Endothelial cell of umbilical vein (primary cell): ENCODE data around the gene SLC25A1. TPM values are rescaled to one million over a fixed set of nuclear protein-coding genes. Genes with fewer than 3 reads are reported as not detected.

ENCODE experiments used
- BruUV-seq: library from RNA; stranded (reverse); fragments of 400-500 nt; replicated peaks from 2 replicates; lab custom pipeline; 2021; lab: Mats Ljungman, UMichigan
- CTCF ChIA-PET: fragments of 300-600, 350-600 bp; sonication (Branson Sonifier 250); formaldehyde crosslinking; loops from one replicate; lab custom pipeline; 2021; ENCODE audit warnings: antibody characterized with exemption, inconsistent platforms; lab: Charles Lee
- POLR2A ChIA-PET: fragments of 300-600, 350-600 bp; sonication (Branson Sonifier 250); formaldehyde crosslinking; loops from one replicate; lab custom pipeline; 2021; ENCODE audit warnings: antibody characterized with exemption, inconsistent platforms; lab: Charles Lee
- DNase-seq: peaks from one replicate; pipeline ENCODE4 v3.0.0-alpha.2; 2011; ENCODE audit warnings: low read depth, low spot score
- FAIRE-seq: peaks from 2 replicates; lab custom pipeline; 2011; peaks lifted over from hg19 to GRCh38; lab: Jason Lieb, UNC
- H2AFZ ChIP-seq: 2 replicates; pipeline ENCODE4 v1.6.0; 2012; ENCODE audit warnings: low read depth, low read length, control low read depth, inconsistent platforms
- H3K27ac ChIP-seq: 2 replicates; pipeline ENCODE4 v1.5.1; 2011; ENCODE audit warnings: low read depth, mild to moderate bottlenecking, control low read depth, low read length, moderate library complexity; ENCODE audit not compliant: insufficient read depth
- H3K27me3 ChIP-seq, 2 experiments: 2 replicates each; pipeline versions ENCODE4 v1.6.0 to v1.6.1; 2011; ENCODE audit warnings: low read length in 2 of 2, mixed read lengths in 1 of 2; ENCODE audit not compliant: control insufficient read depth in 2 of 2, insufficient read depth in 2 of 2
- H3K36me3 ChIP-seq, 2 experiments: 2 replicates in 1 of 2; 3 replicates in 1 of 2; pipeline ENCODE4 v1.5.1; 2011; ENCODE audit warnings: low read length in 2 of 2, mild to moderate bottlenecking in 1 of 2, moderate library complexity in 1 of 2; ENCODE audit not compliant: control insufficient read depth in 2 of 2, insufficient read depth in 2 of 2; ENCODE audit errors: extremely low read depth in 1 of 2
- H3K4me1 ChIP-seq: 3 replicates; pipeline ENCODE4 v1.5.1; 2011; ENCODE audit warnings: mild to moderate bottlenecking, low read length; ENCODE audit not compliant: control insufficient read depth, insufficient read depth; ENCODE audit errors: extremely low read depth
- H3K4me2 ChIP-seq: 2 replicates; pipeline ENCODE4 v1.6.1; 2011; ENCODE audit warnings: low read length, control low read depth, mixed read lengths; ENCODE audit not compliant: insufficient read depth
- H3K4me3 ChIP-seq, 3 experiments: fragments of 200-600 bp in 1 of 3; sonication (generic), shearing (Covaris generic) in 1 of 3; replicated peaks in 1 of 3; 2 replicates each; pipeline ENCODE4 v1.5.1; 2011 to 2016; ENCODE audit warnings: control low read depth in 3 of 3, low read length in 3 of 3, mild to moderate bottlenecking in 2 of 3, inconsistent platforms in 1 of 3, low read depth in 1 of 3, moderate library complexity in 1 of 3; ENCODE audit not compliant: insufficient read depth in 1 of 3
- H3K79me2 ChIP-seq: 2 replicates; pipeline ENCODE4 v1.6.0; 2012; ENCODE audit warnings: low read length, inconsistent platforms; ENCODE audit not compliant: control insufficient read depth, insufficient read depth
- H3K9ac ChIP-seq: replicated peaks from 2 replicates; pipeline ENCODE3; 2011; ENCODE audit warnings: low read length, control low read depth; ENCODE audit not compliant: insufficient read depth; ENCODE audit errors: extremely low read depth
- H3K9me1 ChIP-seq: replicated peaks from 3 replicates; pipeline ENCODE4 v1.6.0; 2011; ENCODE audit warnings: mild to moderate bottlenecking, low read length; ENCODE audit not compliant: control insufficient read depth, insufficient read depth; ENCODE audit errors: extremely low read depth
- H3K9me3 ChIP-seq: replicated peaks from 2 replicates; pipeline ENCODE4 v1.5.1; 2012; ENCODE audit warnings: low read length, inconsistent platforms; ENCODE audit not compliant: control insufficient read depth, insufficient read depth
- H4K20me1 ChIP-seq: replicated peaks from 2 replicates; pipeline ENCODE3; 2011; ENCODE audit warnings: mild to moderate bottlenecking, low read length; ENCODE audit not compliant: control insufficient read depth, insufficient read depth; ENCODE audit errors: extremely low read depth
- CTCF ChIP-seq, 2 donors: IDR thresholded peaks; 1 replicate in 1 of 2; 2 replicates in 1 of 2; pipeline ENCODE4 v1.5.1; 2011; ENCODE audit warnings: low read length in 2 of 2, mild to moderate bottlenecking in 2 of 2, moderate library complexity in 2 of 2, control low read depth in 1 of 2, inconsistent platforms in 1 of 2, low read depth in 1 of 2; ENCODE audit not compliant: insufficient read depth in 1 of 2; ENCODE audit errors: extremely low read depth in 1 of 2
- EZH2 ChIP-seq: IDR thresholded peaks from 2 replicates; pipeline ENCODE4 v1.6.1; 2012; ENCODE audit warnings: borderline replicate concordance, low read depth, mild to moderate bottlenecking, moderate library complexity, low read length, inconsistent platforms; ENCODE audit not compliant: severe bottlenecking
- FOS ChIP-seq: IDR thresholded peaks from 2 replicates; pipeline ENCODE4 v1.6.1; 2011; ENCODE audit warnings: mild to moderate bottlenecking, low read length, moderate library complexity, borderline replicate concordance; ENCODE audit not compliant: insufficient read depth
- GATA2 ChIP-seq: IDR thresholded peaks from 2 replicates; pipeline ENCODE4 v1.7.0; 2011; ENCODE audit warnings: low read depth, mild to moderate bottlenecking, moderate library complexity, mixed read lengths, low read length; ENCODE audit not compliant: insufficient read length, insufficient read depth
- JUN ChIP-seq: IDR thresholded peaks from 2 replicates; pipeline ENCODE4 v1.6.1; 2011; ENCODE audit warnings: borderline replicate concordance, low read depth; ENCODE audit not compliant: insufficient read length, insufficient read depth
- MAX ChIP-seq: IDR thresholded peaks from 2 replicates; pipeline ENCODE4 v1.6.1; 2011; ENCODE audit not compliant: insufficient read depth, insufficient read length
- MYC ChIP-seq: IDR thresholded peaks from one replicate; pipeline ENCODE4 v1.6.1; 2011; ENCODE audit warnings: mild to moderate bottlenecking, low read depth, low read length
- POLR2A ChIP-seq: IDR thresholded peaks from 2 replicates; pipeline ENCODE4 v1.6.1; 2012; ENCODE audit warnings: low read depth, mild to moderate bottlenecking, control low read depth, low read length
- POLR2AphosphoS5 ChIP-seq: IDR thresholded peaks from 2 replicates; pipeline ENCODE4 v1.6.1; 2012; ENCODE audit warnings: low read depth, mild to moderate bottlenecking, control low read depth, low read length, moderate library complexity; ENCODE audit not compliant: insufficient read depth
- dilution Hi-C: fragments of 300-500 bp; cut with MboI; formaldehyde crosslinking; loops from one replicate; pipeline ENCODE4 v1.15.0; 2019; ENCODE audit warnings: low sequenced_read_pairs; ENCODE audit not compliant: extremely low pct_ligation_motif_present
- intact Hi-C: fragments of 100-400 bp; cut with micrococcal nuclease; formaldehyde crosslinking; loops from one replicate; pipeline ENCODE4 v1.10.0; 2022
- polyA plus RNA-seq, 4 experiments: library from polyadenylated mRNA; depleted of rRNA in 3 of 4; stranded (reverse) in 3 of 4; unstranded in 1 of 4; fragments of >200 nt; gene quantifications; 2 replicates each; pipeline versions ENCODE4 v1.2.1 to v1.2.3, GENCODE V29; 2011 to 2012; ENCODE audit warnings: missing spikeins in 1 of 4
- total RNA-seq: library from RNA; stranded (reverse); gene quantifications from 2 replicates; pipeline ENCODE4 v1.2.3, GENCODE V29; 2021

SLC25A1 gene
- total and polyA plus RNA-seq, 2 donors (not counting 3 experiments of a cell fraction or from before 2014, with no cell fraction given), result 80.0 to 94.5 TPM

GRCh38 chr22:19136915-19137314 lies 41.6 kb downstream of the SLC25A1 start:
- BruUV-seq, result no TSS peak
- FAIRE-seq, result no peak
- TF ChIP-seq CTCF (IDR thresholded peaks at IDR 0.05; ENCODE audit: extremely low read depth in 1 of 2, insufficient read depth in 1 of 2, low read depth in 1 of 2, low read length in 2 of 2), result no peak
- TF ChIP-seq EZH2, result no peak
- Histone ChIP-seq H4K20me1 (no peaks in the 10 kb centered on the region), H3K27me3 (no peaks in the 10 kb centered on the region), H3K4me2 (no peak overlapping the region), H3K36me3 (peaks cover 13 to 69% of the 10 kb centered on the region in 2 experiments), H3K9me3 (no peaks in the 10 kb centered on the region), H3K9ac (no peak overlapping the region), H3K4me3 (no peak overlapping the region), H3K4me1 (no peaks in the 10 kb centered on the region), H3K27ac (no peak overlapping the region), H3K79me2 (no peaks in the 10 kb centered on the region), H3K9me1 (no peaks in the 10 kb centered on the region), H2AFZ (no peak overlapping the region)
- ChIA-PET POLR2A (no interaction called here), CTCF (no interaction called here)
- intact Hi-C loops, result no loop called here
- DNase-seq, result no peak
- dilution Hi-C loops, result no loop called here

- BruUV-seq, result no TSS peak
- DNase-seq (no peak), FAIRE-seq (no peak)
- ChIA-PET CTCF (interaction anchor here (2.3 kb wide), 1 partner anchor 9 kb away, joined by 9 read pairs; the partner anchor contains the start of gene ESS2), POLR2A (no interaction called here)
- H3K9me1 ChIP-seq, result no peaks in the 10 kb centered on the region
- intact Hi-C loops, result no loop called here
- no peaks in the 10 kb centered on the region for H4K20me1 ChIP-seq
- H3K4me1 ChIP-seq, result no peaks in the 10 kb centered on the region
- H3K27me3 ChIP-seq, result no peaks in the 10 kb centered on the region
- H3K4me2 ChIP-seq, result no peak overlapping the region
- H3K9me3 ChIP-seq, result no peaks in the 10 kb centered on the region
- no peaks in the 10 kb centered on the region for H3K79me2 ChIP-seq
- H2AFZ ChIP-seq, result no peak overlapping the region
- dilution Hi-C loops, result no loop called here
- H3K4me3 ChIP-seq, result no peak overlapping the region
- H3K27ac ChIP-seq, result no peak overlapping the region
- peaks cover 11 to 59% of the 10 kb centered on the region in 2 experiments for H3K36me3 ChIP-seq
- no peak for TF ChIP-seq EZH2
- no peak for TF ChIP-seq MAX
- TF ChIP-seq GATA2, result no peak
- no peak for TF ChIP-seq FOS
- TF ChIP-seq JUN, result no peak
- TF ChIP-seq POLR2AphosphoS5, result no peak
- no peak for TF ChIP-seq MYC
- no peak for TF ChIP-seq POLR2A
- no peak for TF ChIP-seq CTCF (IDR thresholded peaks at IDR 0.05; ENCODE audit: extremely low read depth in 1 of 2, insufficient read depth in 1 of 2, low read depth in 1 of 2, low read length in 2 of 2)
- H3K9ac ChIP-seq, result no peak overlapping the region
These were observed 43.7 kb downstream of the SLC25A1 start for GRCh38 chr22:19134874-19135273.
